GM19395 (cell line): ENCODE results near the gene TCOF1.
A peak's percentile ranks its signal among the peaks of the same experiment; 100 is the strongest.

ENCODE experiments used
- ATAC-seq: cut with Tn5 transposase; IDR thresholded peaks from one replicate; pipeline ENCODE4 v1.9.1; 2021; ENCODE audit warnings: mild to moderate bottlenecking, moderate library complexity; ENCODE audit not compliant: unreplicated experiment

Gene TCOF1, protein sequence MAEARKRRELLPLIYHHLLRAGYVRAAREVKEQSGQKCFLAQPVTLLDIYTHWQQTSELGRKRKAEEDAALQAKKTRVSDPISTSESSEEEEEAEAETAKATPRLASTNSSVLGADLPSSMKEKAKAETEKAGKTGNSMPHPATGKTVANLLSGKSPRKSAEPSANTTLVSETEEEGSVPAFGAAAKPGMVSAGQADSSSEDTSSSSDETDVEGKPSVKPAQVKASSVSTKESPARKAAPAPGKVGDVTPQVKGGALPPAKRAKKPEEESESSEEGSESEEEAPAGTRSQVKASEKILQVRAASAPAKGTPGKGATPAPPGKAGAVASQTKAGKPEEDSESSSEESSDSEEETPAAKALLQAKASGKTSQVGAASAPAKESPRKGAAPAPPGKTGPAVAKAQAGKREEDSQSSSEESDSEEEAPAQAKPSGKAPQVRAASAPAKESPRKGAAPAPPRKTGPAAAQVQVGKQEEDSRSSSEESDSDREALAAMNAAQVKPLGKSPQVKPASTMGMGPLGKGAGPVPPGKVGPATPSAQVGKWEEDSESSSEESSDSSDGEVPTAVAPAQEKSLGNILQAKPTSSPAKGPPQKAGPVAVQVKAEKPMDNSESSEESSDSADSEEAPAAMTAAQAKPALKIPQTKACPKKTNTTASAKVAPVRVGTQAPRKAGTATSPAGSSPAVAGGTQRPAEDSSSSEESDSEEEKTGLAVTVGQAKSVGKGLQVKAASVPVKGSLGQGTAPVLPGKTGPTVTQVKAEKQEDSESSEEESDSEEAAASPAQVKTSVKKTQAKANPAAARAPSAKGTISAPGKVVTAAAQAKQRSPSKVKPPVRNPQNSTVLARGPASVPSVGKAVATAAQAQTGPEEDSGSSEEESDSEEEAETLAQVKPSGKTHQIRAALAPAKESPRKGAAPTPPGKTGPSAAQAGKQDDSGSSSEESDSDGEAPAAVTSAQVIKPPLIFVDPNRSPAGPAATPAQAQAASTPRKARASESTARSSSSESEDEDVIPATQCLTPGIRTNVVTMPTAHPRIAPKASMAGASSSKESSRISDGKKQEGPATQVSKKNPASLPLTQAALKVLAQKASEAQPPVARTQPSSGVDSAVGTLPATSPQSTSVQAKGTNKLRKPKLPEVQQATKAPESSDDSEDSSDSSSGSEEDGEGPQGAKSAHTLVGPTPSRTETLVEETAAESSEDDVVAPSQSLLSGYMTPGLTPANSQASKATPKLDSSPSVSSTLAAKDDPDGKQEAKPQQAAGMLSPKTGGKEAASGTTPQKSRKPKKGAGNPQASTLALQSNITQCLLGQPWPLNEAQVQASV (N-terminal part only)

DNA sequence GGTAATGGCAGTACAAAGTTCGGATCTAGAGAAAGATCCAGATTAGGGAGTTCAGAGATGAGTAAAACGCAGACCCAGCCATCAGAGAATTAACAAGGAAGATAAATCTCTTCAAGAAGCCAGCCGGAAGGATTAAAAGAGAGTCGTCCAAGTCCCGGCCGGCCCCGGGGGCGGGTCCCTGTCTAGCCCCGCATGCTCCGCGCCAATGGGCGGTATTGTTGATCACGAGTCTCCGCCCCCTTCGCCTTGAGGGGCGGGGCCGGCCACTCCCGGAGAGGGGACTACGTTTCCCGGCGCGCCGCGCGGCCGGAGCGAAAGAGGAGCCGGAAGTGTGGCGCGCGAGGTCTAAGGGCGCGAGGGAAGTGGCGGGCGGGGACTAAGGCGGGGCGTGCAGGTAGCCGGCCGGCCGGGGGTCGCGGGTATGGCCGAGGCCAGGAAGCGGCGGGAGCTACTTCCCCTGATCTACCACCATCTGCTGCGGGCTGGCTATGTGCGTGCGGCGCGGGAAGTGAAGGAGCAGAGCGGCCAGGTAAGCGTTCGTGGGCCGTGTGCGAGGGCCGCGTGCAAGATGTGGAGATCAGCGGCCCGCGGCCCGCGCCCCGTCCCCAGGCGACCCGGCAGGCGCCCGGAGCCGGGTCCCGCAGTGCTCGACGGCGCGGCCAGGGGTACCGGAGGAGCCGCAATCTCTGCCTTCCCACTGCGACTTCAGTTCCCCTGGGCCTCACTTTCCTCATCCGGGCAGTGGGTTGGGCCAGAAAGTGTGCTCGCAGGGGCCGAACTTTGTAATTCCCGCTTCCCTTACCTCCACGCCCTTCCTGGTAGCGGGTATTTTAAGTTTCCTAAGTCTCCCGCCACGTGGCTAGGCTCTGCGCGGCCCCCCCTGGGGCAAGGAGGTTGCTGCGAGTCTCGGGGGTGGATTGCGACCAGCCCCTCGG is at the start of gene TCOF1:
Gene TCOF1, plus strand, starts transcription at position 372 of the 935 bp plus-strand sequence. Its CDS starts 50 bp downstream, at position 422.
- ATAC-seq: peak; percentile 90

DNA sequence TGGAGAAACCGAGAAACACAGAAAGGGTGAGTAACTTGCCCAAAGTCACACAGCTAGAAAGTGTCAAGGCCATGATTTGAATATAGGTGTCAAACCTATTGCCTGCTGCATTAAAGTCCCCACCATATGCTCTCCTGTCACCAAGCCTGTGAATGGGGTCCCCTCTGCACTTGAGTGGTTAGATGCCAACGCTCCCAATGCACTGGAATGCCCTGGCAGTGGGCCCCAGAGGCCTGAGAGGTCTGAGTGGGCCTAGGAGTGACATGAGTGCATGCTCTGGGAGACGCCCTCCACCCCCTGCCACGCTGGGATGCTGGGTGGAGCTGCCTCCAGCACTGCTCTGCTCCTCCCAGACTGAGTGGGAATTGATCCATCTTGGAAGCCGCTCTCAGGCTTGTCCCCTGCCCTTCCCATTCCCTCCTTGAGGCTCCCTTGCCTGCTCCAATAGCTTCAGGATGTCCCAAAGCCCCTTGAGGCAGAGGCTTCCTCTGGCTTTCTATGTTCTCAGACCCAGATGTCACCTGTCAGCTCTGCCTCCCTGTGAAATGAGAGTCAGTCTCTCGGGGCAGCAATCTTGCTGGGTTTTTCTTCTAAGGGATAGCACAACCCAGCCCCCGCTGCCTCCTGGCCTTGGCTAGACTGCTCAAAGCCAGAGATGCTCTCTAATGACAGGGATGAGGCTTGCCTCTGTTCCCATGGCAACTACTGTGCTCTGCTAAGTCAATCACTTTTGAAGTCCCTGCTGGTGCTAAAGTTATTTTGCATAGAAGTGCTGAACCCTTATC is 48.2 kb upstream of the TCOF1 start:
- ATAC-seq: no peak

DNA sequence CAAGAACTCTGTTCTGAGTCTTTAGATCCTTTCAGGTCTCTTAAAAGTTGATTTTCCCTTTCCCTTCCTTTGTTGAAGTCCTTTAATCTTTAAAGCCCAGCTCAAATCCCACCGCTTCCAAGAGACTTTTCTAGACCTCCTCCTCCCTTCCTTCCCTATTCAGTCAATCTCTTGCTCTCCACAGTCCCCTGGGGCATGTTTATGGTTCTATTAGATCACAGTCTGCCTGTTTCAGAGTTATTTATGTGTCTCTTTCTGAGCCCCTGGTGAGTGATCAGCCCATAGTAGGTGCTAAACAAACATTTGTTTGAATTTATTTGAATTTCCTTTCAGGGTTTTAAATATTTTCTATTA is 47.6 kb upstream of the TCOF1 start:
- no peak for ATAC-seq

DNA sequence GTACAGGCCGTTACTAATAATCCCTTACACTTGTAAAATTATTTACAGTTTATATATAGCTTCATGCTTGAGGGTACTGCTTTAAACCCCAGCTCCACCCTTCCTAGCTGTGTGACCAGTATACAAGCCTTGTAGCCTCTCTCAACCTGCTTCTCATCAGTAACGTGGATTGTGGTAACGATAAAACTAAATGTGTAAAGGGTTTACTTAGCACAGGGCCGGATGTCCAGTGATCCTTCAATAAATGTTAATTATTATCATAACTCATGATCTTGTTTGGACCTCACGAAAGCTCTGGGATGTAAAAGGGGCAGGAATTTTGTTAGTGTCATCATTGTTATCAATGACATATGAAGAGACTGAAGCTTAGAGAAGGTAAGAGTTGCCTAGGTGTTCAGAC is 47.3 kb upstream of the TCOF1 start:
- no peak for ATAC-seq

DNA sequence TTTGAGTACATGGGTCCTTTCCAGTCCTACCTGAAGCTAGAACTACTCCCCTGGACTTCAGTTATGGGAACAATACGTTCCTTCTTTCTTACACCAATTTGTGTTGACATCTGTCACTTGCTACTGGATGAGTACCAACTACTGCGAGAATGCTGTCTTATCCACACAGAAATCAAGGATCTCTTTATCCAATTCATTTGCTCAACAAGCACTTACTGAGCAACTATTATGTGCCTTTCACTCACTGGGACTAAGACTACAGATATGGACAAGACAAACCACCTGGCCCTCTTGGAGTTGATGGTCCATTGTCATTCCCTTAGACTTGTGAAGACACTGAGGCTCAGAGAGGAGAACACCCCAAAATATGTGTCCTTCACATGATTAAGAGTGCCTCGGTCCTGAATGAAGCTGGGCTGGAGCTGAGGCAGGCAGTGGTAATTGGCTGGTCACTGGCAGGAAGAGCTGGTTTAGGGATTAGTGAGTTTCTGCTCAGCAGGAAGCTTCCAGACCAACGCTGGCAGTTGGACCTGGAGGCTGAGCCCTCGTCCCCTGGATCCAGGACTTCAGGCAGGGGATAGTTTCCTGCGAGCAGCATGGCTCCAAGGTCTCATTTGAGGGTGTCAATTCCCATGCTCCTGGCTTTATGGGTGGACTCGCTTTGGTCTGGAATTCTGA is 46.3 kb upstream of the TCOF1 start:
- ATAC-seq: no peak

DNA sequence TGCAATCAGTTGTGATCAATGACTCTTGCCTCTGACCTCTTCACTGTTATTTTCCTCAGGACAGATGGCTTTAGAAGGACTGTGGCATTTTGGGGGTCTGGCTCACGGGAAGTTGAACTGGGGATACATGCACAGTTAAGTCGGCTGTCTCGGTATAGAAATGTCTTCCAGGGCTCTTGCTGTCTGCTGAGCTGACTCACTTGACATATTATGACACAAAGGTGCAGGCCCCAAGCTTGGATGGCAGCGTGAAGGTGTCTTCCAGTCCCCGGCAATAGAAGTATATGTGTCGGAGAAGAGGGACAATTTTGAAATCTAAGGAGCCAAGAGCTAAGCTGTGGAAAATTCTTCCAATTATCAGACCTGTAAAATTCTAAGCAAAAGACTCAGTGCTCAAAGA is 45.0 kb upstream of the TCOF1 start:
- ATAC-seq: no peak

DNA sequence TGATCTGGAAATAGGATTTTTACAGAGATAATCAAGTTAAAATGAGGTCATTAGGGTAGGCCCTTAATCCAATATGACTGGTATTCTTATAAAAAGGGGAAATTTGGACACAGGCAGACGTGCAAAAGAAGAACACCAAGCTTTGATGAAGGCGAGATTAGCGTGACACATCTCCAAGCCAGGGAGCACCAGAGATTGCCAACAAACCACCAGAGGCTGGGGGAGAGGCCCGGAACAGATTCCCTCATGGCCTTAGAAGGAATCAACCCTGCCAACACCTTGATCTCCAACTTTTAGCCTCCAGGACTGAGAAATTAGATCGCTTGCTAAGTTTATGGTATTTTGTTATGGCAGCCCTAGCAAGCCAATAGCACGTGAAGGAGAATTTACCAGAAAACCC is 44.0 kb upstream of the TCOF1 start:
- no peak for ATAC-seq

DNA sequence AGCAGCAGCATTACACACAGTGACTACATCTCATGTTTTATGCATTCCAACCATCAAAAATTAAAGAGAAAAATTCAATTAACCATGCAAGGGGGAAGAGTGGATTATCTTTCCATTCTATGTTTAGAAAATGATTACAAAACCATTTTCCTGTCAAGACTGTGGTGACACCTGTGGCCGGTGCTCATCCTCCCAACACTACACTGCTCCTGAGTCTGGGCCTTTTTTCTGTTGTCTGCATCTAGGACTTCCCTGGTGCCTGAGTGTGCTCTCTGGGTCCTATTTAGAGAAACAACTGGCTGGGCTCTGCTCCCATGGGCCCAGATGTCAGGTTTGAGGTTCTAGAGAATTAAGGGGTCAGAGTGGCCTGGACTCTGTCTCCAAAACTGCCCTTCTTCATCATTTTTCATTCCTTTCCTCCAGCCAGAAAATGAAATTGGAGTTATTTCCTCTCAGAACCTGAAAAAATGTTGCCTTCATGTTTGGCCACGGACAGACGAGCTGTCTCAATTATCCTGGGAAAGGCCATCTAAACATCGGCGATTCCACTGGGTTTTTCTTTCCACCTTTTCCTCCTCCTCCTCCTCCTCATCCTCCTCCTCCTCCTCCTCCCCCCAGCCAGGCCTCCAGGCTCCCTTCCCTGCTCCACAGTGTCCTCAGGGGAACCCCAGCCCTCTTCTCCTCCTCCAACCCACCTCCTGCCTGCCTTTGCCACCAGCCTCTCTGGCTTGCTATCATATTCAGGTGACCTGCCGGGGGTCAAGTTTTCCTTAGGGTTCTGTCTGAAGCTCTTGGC is 43.4 kb upstream of the TCOF1 start:
- ATAC-seq: no peak

DNA sequence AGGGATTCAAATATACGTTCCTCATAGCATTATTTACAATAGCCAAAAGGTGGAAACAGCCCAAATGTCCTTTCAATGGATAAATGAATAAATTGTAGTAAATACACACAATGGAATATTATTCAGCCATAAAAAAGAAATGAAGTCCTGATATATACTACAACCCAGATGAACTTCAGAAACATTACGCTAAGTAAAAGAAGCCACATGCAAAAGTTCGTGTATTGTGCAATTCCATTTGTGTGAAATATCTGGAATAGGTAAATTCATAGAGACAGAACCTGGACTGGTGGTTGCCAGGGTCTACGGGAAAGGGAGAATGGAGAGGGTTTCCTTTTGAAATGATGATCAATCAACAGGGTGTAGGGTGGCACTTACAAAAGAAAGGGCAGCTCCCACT is 42.3 kb upstream of the TCOF1 start:
- no peak for ATAC-seq

DNA sequence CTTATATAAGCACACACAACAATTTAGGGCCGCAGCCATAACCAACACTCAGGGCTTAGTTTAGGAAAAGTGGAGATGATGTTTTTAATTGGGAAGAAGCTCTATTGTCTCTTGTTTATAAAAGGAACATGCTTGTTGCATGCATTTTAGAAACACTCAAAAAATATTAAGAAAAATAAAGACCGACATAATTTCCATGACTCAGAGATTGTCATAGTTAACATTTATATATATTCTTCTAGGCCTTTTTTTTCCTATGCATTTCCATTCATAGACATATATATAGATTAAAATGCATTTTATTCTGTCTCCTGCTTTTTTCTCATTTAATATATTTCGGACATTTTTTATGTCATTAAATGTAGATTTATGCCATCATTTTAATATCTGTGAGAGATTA is 41.2 kb upstream of the TCOF1 start:
- no peak for ATAC-seq

DNA sequence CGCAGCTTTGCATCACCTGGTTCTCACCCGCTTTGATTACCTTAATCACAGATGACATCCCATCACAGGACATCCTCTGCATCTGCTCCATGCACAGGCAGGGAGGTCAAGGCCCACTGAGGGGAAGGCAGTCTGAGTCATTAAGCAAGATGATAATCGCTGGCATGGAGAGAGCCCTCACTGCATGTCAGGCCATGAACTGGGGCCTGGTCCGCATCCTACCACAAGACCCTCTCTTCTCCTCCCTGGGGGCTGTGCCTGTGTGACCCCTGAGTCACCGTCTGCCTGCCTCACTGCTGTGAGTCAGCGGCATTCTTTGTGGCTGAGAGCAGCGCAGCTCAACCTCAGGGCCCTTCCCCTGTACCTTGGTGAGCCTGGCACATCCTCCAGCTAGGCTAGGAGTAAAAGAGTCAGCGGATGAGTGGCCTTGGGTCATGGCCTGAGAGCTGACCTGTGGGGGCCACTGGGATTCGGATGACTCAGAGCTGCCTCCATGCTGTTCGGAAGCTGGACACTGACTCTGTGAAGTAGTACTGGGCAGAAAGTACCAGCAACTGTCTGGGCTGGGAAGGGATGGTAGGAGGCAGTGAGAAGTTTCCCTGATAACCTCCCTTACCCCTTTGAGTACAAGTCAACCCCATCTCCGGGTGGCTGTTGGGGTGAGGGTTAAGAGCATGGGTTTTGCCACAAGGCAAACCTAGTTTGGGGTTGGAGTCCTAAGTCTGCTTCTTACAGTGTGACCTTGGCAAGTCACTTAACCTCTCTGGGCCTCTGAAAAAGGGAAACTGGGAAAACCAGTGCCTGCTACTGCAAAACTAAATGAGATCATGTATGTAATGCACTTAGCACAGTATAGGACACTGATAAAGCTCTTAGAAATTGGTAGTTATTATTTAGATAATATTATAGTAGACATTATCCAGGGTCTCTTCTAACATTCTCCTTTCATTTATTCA is 40.2 kb upstream of the TCOF1 start:
- ATAC-seq: no peak

DNA sequence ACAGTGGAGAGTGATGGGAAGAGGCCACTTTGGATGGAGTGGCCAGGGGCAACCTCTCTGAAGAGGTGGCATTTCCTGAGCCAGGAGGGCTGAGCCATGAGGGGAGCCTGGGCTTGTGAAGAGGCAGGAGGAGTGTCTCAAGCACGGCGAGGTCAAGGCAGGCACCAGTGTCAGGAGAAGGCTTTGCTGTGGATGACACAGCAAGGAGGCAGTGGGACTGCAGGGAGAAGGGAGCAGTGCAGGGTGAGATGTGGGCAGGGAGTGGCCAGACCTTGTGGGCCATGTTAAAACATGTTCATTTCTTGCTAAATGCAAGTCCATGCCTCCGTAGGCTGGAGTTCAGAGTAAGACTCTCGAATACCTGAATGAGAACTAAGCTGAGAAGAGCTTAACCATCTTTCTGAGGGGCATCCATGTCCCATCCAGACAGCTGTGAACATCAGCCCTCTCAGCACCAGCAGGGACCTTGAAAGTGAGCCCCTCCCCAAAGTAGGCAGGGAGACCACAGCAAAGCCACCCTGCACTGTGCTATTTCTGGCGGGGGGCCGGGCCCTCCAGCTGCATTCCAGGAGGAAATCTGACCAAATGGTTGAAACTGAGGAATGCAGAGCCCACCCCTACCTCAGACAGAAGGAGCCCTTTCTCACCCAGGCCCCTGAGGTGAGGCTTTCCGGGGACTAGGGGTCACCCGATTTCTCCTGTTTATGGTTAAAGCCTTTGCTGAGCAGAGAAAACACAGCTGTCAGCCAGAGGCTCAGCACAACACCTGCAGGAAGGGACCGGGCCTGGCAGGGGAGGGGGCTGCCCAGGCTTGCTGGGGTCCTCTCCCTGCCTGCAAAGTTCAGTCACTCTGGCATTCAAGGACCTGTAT is 38.6 kb upstream of the TCOF1 start:
- ATAC-seq: no peak

DNA sequence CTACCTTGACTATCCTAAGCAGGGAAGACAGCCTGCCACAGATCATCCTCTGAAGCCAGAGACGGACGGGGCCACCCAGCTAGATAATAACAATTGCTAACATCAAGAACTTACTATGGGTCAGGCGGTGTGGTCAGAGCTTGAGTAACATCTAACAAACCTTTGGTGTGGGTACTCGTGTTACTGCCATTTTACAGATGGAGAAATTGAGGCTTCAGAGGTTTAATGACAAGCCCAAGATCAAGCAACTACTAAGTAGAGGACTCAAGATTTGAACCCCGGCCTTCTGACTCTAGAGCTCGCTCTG is 38.1 kb upstream of the TCOF1 start:
- ATAC-seq: no peak

DNA sequence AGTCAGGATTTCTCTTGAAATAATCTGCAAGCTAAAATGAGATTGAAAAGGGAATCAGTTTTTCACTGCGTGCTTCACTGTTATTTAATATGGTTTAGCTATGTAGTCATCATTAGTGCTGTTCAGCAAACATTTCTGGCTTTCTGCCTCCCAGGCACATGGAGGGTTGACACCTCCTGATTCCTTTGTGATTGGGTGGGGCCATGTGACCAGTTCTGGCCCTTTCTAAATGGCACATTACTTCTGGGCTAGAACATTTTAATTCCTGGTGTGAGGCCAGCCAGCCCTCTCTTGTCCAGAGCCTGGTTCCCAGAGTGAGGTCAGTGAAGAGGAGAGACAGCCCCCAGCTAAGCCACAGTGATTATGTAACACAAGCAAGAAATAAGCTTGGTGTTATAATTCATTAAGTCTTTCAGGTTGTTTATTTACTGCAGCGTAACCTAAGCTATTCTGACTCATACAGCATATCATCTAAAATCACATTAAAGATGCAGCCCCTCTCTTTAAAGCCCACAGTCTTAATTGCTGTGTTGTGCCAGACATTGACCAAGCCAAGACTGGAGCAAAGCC is 37.4 kb upstream of the TCOF1 start:
- ATAC-seq: no peak

DNA sequence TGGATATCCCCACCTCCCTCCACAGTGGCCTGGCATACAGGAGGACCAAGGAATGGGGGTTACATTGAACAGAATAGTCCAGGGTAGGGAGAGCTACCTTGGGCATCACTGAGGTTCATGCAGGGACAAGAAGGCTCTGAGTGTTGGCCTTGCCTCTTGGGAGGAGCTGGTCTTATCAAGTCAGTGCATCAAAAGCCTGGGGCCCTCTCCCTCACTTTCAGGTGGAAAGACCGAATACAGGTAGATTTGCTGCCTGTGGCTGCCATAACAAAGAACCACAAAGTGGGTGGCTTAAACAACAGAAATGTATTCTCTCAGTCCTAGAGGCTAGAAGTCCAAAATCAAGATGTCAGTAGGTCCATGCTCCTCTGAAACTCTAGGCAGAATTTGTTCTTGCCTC is 36.3 kb upstream of the TCOF1 start:
- no peak for ATAC-seq

DNA sequence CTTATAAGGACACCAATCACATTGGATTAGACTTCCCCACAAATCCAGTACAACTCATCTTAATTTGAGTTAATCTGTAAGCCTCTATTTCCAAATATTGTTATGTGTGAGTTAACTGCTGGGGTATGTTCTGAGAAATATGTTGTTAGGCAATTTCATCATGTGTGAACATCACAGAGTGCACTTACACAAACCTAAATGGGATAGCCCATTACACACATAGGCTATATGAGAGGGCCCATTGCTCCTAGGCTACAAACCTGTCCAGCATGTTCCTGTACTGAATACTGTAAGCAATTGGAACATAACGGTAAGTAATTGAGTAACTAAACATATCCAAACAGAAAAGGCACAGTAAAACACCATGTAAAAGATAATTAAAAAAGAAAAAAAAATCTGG is 35.7 kb upstream of the TCOF1 start:
- no peak for ATAC-seq
